Ecto neural progenitor cell (in vitro differentiated cells): ENCODE results near the gene CAPZA1.
"Not testable (repeated sequence)": the region's sequence is repeated elsewhere in the genome, so short reads cannot be mapped to it uniquely, and the experiment has no call there.

Experiments
- DNase-seq: peaks from one replicate; pipeline ENCODE4 v3.0.0-alpha.2; 2018; ENCODE audit warnings: low spot score

CAPZA1 gene

DNA sequence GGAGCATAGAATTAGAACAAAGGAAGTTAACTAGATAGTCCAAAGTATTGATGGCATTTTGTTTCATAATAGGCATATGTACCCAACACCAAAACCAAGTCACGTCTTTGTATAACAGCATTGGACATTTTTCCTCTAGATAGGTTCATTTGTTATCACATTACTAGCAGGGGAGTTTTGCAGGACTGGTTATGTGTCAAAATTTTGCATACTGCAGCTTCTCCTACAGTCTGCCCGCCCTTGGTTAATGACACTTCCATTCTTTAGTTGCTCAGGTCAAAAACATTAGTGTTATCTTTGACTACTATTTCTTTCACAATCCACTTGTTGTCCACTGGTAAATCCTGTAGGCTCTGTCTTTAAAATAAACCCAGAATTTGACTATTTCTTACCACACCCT is 8.9 kb downstream of the CAPZA1 start:
- DNase-seq = no peak

DNA sequence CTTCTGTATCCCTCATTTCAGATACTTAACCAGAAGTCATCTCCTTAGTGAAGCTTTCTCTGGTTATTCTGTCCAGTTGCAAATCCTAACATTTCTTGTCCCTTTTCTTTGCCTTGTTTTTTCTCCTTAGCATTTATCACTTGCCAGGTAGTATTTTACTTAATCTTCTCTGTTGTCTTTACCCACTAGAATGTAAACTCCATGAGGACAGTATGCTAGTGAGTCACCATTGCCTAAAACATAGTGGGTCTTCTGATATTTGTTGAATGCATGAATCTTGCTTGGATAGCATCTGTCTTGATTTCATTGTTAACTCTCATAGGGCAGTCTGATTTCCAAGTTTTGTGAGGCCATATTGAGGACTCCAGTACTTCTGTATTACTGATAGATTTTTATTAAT is 9.6 kb downstream of the CAPZA1 start:
- no peak for DNase-seq

DNA sequence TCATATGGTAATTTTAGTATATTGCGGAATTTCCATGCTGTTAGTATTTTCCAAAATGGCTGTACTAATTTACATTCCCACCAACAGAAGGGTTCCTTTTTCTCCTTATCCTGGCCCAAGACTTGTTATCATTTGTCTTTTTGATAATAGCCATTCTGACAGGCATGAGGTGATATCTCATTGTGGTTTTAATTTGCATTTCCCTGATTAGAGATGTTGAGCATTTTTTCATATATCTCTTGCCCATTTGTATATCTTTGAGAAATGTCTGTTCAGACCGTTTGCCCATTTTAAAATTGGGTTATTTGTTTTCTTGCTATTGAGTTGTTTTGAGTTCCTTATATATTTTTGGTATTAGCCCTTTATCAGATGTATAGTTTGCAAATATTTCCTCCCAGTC is 14.0 kb downstream of the CAPZA1 start:
- no peak for DNase-seq

DNA sequence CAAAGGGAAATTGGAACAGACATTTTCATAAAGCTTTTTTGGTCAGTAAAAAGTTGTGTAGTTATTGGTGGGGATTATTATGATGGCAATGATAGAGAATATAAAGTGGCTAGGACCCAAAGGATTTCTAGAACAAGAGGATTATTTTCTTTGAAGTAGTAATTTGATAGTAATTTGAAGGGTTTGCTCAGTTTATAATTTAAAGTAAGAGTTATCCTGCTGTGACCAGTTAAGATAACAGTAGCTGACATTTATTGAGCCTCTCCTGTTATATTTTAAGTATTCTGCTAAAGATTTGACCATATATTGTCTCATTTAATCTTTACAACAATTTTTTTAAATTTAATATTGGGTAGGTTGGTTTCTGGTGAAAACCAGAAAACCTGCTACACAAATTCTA is 14.7 kb downstream of the CAPZA1 start:
- DNase-seq = no peak

DNA sequence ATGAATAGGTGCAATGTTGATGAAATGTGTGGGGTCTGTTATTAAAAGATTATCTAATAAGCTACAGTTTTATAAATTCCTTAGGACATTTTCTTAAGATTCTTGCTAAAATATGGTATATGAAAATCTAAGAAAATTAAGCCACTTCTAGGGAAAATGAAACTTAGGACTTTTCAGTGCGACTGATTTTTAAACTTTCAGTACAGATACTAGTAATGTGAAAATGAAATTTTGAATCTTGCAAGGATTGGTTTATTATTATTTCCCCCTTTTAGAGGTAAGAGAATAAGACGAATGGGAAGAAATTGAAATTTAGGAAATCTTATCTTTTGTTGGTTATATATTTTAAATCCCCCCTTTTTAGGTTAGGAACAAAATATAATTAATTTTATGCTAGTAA is 16.4 kb downstream of the CAPZA1 start:
- no peak for DNase-seq

DNA sequence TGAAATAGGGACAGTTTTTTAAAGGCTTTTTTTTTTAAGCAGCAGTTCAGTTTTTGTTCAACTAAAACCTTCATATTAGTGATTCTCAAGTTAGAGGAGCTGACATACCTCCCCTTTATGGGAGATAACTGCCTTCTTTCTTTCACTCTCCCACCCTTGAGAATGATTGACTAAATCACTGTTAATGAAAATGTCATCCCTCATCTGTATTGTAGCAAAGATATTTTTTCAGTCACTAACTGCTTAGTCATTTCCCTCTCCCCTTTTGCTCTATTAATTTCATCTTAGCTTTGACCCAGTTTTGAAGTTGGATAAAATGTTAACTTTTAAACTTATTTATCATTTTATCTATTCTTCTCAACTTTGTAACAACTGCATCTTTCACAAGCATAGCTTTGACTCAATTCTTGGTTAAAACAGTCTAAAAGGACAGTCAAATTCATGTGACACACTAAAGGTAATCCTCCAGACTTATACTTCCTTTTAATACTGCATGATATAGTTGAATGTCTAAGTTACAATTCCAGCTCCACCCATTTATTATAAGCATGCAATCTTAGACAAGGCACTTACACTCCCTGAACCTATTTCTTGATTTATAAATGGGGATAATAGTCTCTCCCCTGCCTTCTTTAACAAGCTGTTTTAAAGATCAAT is 17.1 kb downstream of the CAPZA1 start:
- no peak for DNase-seq

DNA sequence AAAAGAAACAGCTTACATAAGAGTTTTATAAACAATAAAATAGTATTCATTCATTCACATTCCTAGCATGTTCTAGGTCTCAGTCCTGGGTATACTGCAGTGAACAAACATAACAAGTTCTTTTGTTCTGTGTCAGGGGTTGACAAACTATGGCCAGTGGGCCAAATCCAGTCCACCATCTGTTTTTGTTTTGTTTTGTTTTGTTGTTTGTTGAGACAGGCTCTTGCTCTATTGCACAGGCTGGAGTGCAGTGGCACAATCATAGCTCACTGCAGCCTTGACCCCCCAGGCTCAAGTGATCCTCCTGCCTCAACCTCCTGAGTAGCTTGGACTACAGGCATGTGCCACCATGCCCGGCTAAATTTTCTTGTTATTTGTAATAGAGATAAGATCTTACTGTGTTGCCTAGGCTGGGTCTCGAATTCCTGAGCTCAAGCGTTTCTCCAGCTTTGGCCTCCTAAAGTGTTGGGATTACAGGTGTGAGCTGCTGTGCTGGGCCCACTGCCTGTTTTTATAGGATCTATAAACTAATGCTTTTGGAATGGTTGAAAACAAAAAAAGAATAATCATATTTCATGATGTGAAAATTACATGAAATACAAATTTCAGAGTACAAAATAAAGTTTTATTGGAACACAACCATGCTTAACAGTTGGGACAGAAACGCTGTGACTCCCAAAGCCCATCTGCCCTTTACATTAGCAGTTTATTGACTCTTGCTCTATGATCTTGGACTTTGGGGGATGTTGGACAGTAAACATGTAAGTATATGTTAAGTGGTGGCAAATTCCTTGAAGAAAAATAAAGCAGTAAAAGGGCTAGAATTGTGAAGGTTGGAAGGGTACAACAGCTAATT is 17.9 kb downstream of the CAPZA1 start:
- no peak for DNase-seq

DNA sequence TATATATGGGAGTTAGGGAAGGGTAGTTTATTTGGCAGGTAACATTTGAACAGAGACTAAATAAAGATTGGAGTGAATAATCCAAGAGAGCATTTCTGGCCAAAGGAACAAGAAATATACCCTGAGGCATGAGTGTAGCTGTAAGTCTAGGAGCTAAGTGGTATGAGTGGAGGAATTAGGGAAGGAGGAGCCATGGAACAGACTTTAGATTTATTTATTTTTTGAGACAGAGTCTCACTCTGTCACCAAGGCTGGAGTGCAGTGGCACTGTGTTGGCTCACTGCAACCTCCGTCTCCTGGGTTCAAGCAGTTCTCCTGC is 18.4 kb downstream of the CAPZA1 start:
- DNase-seq = no peak

DNA sequence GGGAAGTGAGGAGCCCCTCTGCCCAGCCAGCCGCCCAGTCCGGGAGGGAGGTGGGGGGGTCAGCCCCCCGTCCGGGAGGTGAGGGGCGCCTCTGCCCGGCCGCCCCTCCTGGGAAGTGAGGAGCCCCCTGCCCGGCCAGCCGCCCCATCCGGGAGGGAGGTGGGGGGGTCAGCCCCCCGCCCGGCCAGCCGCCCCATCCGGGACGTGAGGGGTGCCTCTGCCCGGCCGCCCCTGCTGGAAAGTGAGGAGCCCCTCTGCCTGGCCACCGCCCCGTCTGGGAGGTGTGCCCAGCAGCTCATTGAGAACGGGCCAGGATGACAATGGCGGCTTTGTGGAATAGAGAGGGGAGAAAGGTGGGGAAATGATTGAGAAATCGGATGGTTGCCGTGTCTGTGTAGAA is 20.8 kb downstream of the CAPZA1 start:
- not testable (repeated sequence) for DNase-seq

DNA sequence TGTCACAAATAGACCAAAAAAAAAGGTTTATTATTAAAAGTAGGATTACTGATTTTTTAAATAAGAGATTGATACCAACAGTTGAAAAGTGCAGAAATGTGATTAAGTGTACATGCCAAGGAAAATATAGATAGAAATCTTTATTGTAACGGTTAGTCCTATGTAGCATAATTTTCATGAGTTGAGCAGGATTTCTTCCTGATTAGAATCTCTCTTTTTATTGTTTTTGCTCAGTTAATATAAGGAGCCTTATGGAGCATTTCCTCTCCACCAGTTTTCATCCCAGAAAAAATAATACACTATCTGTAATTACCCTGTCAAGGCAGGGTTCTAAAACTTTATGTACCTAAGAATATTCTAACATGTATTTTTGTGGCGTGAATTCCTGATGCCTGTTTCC is 23.4 kb downstream of the CAPZA1 start:
- DNase-seq = no peak

DNA sequence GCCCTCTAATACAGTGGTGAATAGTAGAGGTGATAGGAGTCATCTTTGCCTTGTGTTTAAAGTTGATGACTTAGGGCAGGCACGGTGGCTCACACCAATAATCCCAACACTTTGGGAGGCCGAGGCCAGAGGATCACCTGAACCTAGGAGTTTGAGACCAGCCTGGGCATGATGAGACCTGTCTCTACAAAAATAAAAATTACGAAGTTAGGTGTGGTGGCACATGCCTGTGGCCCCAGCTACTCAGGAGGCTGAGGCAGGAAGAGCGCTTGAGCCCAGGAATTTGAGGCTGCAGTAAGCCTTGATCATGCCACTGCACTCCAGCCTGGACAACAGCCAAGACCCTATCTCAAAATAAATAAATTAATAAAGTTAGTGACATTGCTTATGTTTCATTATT is 26.6 kb downstream of the CAPZA1 start:
- DNase-seq = no peak

DNA sequence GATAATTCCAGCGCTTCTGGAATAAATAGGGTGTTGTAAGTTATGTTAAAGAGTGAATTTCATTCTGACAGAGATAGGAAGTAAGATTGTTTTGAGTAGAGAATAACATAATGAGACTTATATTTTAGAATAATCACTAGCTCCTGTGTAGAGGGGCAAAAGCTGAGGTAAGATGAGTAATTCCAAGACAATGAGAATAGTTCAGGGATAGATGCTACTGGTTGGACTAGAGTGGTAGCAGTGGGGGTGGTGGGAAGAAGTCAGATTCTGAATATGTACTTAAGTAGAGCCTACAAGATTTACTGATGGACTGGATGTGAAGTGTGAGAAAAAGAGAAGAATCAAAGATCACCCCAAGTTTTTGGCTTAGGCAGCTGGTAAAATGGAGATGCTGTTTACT is 31.6 kb downstream of the CAPZA1 start:
- DNase-seq = no peak

DNA sequence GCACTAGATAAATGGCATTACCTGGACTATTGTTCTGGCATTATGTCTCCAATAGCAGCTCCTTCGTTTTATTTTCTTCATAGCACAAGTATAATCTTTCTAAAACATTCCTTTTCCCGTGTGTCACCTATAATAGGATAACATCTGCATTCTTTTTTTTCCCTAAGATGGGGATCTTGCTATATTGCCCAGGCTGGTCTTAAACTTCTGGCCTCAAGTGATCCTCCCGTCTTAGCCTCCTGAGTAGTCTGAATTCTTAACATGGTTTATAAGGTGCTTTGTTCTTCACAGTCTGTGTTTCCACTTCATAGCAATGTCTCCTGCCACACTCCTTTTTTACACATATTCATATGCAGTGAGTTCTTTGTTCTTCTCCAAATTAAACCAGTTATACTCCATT is 46.2 kb downstream of the CAPZA1 start:
- no peak for DNase-seq

DNA sequence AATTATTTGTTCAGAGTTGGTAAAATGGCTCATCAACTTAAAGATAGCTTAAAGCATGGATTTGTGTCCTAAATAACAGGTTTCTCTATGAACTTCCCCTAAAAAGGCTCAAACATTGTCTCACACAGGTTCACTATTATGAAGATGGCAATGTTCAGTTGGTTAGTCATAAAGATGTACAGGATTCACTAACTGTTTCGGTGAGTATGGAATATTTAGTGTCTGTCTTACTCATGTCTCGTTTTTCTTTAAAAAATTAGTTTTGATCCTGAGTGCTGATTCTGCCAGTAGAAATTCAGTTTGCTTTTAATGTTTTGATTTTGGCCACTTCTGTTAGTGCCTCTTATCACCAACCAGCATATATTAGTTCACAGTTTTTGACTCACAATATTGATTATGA is 47.3 kb downstream of the CAPZA1 start:
- no peak for DNase-seq

DNA sequence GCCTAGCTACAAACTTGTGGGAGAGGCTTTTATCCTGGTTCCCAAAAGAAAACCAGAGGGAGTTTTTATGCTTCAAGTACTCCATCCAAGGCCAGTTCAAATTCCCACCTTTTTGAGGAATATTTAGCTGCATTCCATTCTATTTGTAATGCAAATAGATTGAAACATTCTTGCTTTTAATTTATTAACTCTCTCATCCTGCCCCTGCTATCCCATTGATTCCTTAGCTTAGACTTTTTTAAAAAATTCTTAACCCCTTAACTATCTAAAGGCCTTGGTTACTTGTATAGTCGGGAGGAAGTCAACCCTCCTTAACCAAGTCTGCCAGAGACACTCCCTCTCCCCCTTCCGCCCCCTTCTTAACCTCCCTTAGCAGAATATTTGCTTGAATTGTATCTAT is 52.4 kb downstream of the CAPZA1 start:
- no peak for DNase-seq

DNA sequence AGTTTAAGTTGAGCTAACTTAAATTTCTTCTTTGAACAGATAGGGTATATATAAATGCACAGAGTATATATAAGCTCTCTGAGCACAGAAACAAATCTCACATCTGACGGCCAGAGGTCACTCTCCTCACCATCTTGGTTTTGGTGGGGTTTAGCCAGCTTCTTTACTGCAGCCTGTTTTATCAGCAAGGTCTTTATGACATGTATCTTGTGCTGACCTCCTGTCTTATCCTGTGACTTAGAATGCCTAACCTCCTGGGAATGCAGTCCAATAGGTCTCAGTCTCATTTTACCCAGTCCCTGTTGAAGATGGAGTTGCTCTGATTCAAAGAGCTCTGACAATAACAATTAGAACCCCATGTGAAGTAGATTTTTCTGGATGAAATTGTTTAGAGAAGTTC is 53.2 kb downstream of the CAPZA1 start:
- DNase-seq = no peak

DNA sequence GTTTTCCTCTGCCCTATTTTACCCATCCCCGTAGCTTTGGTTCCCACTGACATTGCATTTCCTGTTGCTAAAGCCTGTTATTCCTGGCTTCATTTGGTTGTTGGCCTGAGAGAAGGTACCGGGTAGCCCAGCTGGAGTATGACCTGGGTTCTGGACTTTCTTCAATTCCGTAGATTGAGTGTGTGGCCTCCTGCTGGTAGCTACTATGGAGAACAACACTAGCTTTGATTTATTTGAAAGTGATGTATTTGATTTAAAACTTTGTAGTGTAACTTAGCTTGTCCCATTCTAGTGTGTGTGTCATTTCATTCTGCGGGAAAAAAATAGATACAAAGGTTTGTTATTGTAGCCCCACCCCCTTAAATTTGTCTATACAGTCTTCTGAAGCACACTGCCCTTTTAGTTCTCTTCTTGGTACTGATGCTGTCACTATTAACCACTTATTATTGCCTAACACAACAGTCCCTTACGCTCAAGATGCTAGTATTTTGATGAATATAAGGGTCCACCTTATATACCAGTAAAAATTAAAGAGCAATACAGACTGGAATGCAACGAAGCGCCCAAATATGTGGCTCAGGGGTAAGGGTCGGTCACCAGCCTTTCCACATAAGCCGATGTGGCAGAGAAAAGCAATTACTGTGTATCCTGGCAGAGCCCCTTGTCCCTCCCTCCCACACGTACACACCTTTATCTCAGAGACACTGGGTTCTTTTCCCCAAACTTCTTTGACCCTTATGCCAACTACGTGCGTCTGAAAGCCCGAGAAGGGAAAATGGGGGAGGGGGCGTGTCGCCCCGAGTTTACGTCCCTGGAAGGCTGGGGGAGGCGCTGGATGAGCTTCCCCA is 54.2 kb downstream of the CAPZA1 start:
- no peak for DNase-seq

DNA sequence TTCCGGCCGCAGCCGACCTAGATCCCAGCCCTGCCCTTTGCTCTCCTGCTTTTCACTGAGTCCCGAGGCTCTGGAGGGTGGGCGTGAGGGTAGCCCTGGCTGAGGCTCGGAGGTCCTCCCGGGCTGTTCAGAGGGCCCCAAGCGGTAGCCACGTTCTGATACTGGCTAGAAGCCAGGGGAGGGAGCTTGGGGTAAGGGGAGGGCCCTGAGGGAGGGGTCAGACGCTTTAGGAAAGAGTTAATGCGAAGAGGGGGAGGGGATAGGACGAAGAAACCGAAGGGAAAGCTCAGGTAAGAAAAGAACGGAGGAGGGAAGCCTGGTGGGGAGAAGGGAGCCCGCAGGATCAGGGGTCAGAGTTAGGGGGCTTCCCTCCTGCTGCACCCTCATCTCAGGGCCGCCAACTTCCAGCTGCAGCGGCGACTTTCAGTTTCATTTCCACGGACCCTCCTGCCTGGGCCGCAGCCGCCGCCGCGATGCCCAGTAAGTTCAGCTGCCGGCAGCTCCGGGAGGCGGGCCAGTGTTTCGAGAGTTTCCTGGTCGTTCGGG is 54.9 kb downstream of the CAPZA1 start, which contains the start of gene MOV10:
Gene MOV10, plus strand, starts transcription at position 220 of the 546 bp plus-strand sequence. Its CDS starts 254 bp downstream, at position 474.
- DNase-seq = peak; percentile 84

DNA sequence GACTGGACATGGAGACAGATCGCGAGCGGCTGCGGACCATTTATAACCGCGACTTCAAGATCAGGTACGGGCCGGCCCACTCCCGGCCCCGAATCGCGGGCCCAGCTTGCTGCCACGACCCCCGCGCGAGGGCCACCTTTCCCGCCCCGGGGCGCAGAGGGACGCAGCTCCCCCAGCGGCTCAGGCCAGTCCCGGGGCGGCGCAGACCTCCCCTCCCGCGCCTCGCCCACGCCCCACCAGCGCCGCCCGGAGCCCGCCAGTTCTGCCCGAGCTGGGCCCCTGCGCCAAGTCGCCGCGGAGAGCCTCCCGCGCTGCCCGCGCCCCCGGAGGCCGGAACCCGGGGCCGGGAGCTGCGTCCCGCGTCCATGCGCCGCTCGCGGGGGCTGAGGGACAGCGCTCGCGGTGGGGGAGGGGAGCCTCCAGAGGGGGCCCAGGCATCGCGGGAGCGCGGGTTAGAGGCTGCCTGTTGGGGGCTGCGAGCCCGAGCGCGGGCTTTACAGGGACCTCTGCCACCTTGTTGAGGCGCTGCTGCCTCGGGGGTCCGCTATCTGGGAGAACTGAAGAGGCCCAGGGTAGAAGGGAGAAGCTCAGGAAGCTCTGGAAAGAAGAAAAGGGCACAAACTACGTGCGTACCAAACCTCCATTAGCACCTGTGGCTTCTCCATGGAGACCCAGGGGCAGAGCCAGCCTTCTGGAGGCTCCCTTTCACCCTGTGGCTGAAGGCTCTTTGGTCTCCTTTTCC is 55.5 kb downstream of the CAPZA1 start:
- DNase-seq = peak; percentile 81

DNA sequence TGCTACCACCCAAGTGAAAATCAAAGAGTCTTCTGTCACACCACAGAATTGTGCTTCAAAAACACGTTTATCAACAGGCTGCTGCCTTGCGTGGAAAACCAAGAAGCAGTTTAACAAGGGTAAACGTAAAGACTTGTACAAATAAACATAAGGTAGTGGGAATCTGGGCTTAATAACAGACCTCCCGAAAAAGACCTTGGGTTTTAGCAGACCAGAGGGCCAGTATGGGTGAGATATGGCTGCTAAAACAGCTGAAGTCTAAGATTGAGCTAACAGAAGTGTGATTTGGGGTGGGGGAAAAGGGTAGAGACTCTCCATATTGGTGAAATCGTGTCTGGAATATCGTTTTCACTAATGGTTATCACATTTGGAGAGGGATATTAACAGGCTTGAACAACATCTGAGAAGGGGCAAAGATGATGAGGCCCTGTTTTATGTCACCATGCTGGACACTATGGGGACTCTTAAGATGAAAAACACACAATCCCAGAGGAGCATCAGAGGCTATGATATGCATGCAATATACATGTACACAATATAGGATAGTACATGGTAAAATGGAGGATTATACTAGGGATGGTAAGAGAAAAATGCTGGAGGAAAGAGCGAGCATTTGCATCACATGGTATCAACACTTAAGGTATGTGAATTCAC is 56.2 kb downstream of the CAPZA1 start:
- DNase-seq = no peak

DNA sequence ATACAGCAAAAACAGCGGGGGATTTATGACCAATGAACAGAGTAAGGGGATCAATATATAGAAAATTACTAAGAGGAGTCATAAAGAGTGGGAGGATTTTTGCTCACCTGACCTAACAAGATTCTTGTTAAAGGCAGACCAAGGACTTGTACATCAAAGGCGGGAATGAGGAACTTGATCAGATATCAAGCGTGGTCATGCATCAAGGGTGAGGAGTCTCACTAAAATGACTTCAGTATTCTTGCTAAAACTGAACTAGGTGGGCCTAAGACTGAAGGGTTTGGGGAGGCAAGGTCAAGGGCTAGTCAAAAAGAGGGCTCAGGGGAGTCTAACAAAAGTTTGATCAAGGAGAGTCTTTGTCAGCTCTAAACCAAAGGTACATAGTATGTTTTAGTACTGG is 56.9 kb downstream of the CAPZA1 start:
- no peak for DNase-seq
